ENCODE measurements around the gene ARAP1. TPM values are rescaled to one million over a fixed set of nuclear protein-coding genes. Genes with fewer than 3 reads are reported as not detected.

Gene ARAP1
- total RNA-seq, 1 donor = 74.3 TPM

GRCh38 chr11:72688929-72689328, 63.3 kb downstream of the ARAP1 start:
- no peaks in the 10 kb centered on the region for H3K9me3 ChIP-seq (ENCODE audit: low read depth, low read length)
- no peaks in the 10 kb centered on the region for H3K4me1 ChIP-seq (ENCODE audit: insufficient read depth, low read length)
- H3K4me3 ChIP-seq (ENCODE audit: low read length) = no peak overlapping the region
- H3K27me3 ChIP-seq (ENCODE audit: insufficient read depth, low read length) = no peaks in the 10 kb centered on the region

GRCh38 chr11:72688486-72688885, 63.7 kb downstream of the ARAP1 start:
- Histone ChIP-seq H3K4me1 (ENCODE audit: insufficient read depth, low read length) (no peaks in the 10 kb centered on the region), H3K4me3 (ENCODE audit: low read length) (no peak overlapping the region), H3K27me3 (ENCODE audit: insufficient read depth, low read length) (no peaks in the 10 kb centered on the region), H3K9me3 (ENCODE audit: low read depth, low read length) (no peaks in the 10 kb centered on the region)

GRCh38 chr11:72687326-72687725, 64.9 kb downstream of the ARAP1 start:
- Histone ChIP-seq H3K27me3 (ENCODE audit: insufficient read depth, low read length) (no peaks in the 10 kb centered on the region), H3K4me3 (ENCODE audit: low read length) (no peak overlapping the region), H3K4me1 (ENCODE audit: insufficient read depth, low read length) (no peaks in the 10 kb centered on the region), H3K9me3 (ENCODE audit: low read depth, low read length) (no peaks in the 10 kb centered on the region)

GRCh38 chr11:72686639-72687220, 65.5 kb downstream of the ARAP1 start:
- Histone ChIP-seq H3K4me1 (ENCODE audit: insufficient read depth, low read length) (no peaks in the 10 kb centered on the region), H3K27me3 (ENCODE audit: insufficient read depth, low read length) (no peaks in the 10 kb centered on the region), H3K4me3 (ENCODE audit: low read length) (no peak overlapping the region), H3K9me3 (ENCODE audit: low read depth, low read length) (no peaks in the 10 kb centered on the region)

GRCh38 chr11:72685560-72686480, 66.4 kb downstream of the ARAP1 start:
- no peaks in the 10 kb centered on the region for H3K27me3 ChIP-seq (ENCODE audit: insufficient read depth, low read length)
- no peaks in the 10 kb centered on the region for H3K9me3 ChIP-seq (ENCODE audit: low read depth, low read length)
- H3K4me1 ChIP-seq (ENCODE audit: insufficient read depth, low read length) = no peaks in the 10 kb centered on the region
- H3K4me3 ChIP-seq (ENCODE audit: low read length) = no peak overlapping the region

GRCh38 chr11:72684236-72684912, 67.8 kb downstream of the ARAP1 start:
- no peaks in the 10 kb centered on the region for H3K27me3 ChIP-seq (ENCODE audit: insufficient read depth, low read length)

GRCh38 chr11:72683782-72684200, 68.4 kb downstream of the ARAP1 start:
- Histone ChIP-seq H3K27me3 (ENCODE audit: insufficient read depth, low read length) (no peaks in the 10 kb centered on the region), H3K4me3 (ENCODE audit: low read length) (no peak overlapping the region), H3K4me1 (ENCODE audit: insufficient read depth, low read length) (no peaks in the 10 kb centered on the region), H3K9me3 (ENCODE audit: low read depth, low read length) (no peaks in the 10 kb centered on the region)

More at GRCh38 chr11:72684236-72684912, 67.8 kb downstream of the ARAP1 start:
- H3K4me3 ChIP-seq (ENCODE audit: low read length) = no peak overlapping the region
- H3K4me1 ChIP-seq (ENCODE audit: insufficient read depth, low read length) = no peaks in the 10 kb centered on the region
- H3K9me3 ChIP-seq (ENCODE audit: low read depth, low read length) = no peaks in the 10 kb centered on the region

- H3K9me3 ChIP-seq (ENCODE audit: low read depth, low read length) = no peaks in the 10 kb centered on the region
- peaks cover 3% of the 10 kb centered on the region for H3K27me3 ChIP-seq (ENCODE audit: insufficient read depth, low read length)
- no peaks in the 10 kb centered on the region for H3K4me1 ChIP-seq (ENCODE audit: insufficient read depth, low read length)
- no peak overlapping the region for H3K4me3 ChIP-seq (ENCODE audit: low read length)
These were observed 69.4 kb downstream of the ARAP1 start for GRCh38 chr11:72682858-72683243.

- Histone ChIP-seq H3K27me3 (ENCODE audit: insufficient read depth, low read length) (peaks cover 4% of the 10 kb centered on the region), H3K9me3 (ENCODE audit: low read depth, low read length) (no peaks in the 10 kb centered on the region), H3K4me1 (ENCODE audit: insufficient read depth, low read length) (no peaks in the 10 kb centered on the region), H3K4me3 (ENCODE audit: low read length) (no peak overlapping the region)
These were observed 69.9 kb downstream of the ARAP1 start for GRCh38 chr11:72682238-72682857.

- H3K27me3 ChIP-seq (ENCODE audit: insufficient read depth, low read length) = peaks cover 10% of the 10 kb centered on the region
- H3K4me1 ChIP-seq (ENCODE audit: insufficient read depth, low read length) = no peaks in the 10 kb centered on the region
- no peak overlapping the region for H3K4me3 ChIP-seq (ENCODE audit: low read length)
- no peaks in the 10 kb centered on the region for H3K9me3 ChIP-seq (ENCODE audit: low read depth, low read length)
These were observed 70.7 kb downstream of the ARAP1 start for GRCh38 chr11:72681226-72682153.

- Histone ChIP-seq H3K27me3 (ENCODE audit: insufficient read depth, low read length) (peaks cover 18% of the 10 kb centered on the region), H3K4me1 (ENCODE audit: insufficient read depth, low read length) (no peaks in the 10 kb centered on the region), H3K4me3 (ENCODE audit: low read length) (no peak overlapping the region), H3K9me3 (ENCODE audit: low read depth, low read length) (no peaks in the 10 kb centered on the region)
These were observed 71.5 kb downstream of the ARAP1 start for GRCh38 chr11:72680624-72681158.

- H3K9me3 ChIP-seq (ENCODE audit: low read depth, low read length) = no peaks in the 10 kb centered on the region
- peaks cover 26% of the 10 kb centered on the region for H3K27me3 ChIP-seq (ENCODE audit: insufficient read depth, low read length)
- H3K4me1 ChIP-seq (ENCODE audit: insufficient read depth, low read length) = no peaks in the 10 kb centered on the region
- no peak overlapping the region for H3K4me3 ChIP-seq (ENCODE audit: low read length)
These were observed 72.3 kb downstream of the ARAP1 start for GRCh38 chr11:72679869-72680268.

- Histone ChIP-seq H3K4me1 (ENCODE audit: insufficient read depth, low read length) (no peaks in the 10 kb centered on the region), H3K9me3 (ENCODE audit: low read depth, low read length) (no peaks in the 10 kb centered on the region), H3K4me3 (ENCODE audit: low read length) (no peak overlapping the region), H3K27me3 (ENCODE audit: insufficient read depth, low read length) (peaks cover 40% of the 10 kb centered on the region)
These were observed 73.7 kb downstream of the ARAP1 start for GRCh38 chr11:72678524-72678923.

- no peaks in the 10 kb centered on the region for H3K9me3 ChIP-seq (ENCODE audit: low read depth, low read length)
- no peak overlapping the region for H3K4me3 ChIP-seq (ENCODE audit: low read length)
- peaks cover 56% of the 10 kb centered on the region for H3K27me3 ChIP-seq (ENCODE audit: insufficient read depth, low read length)
- no peaks in the 10 kb centered on the region for H3K4me1 ChIP-seq (ENCODE audit: insufficient read depth, low read length)
These were observed 75.3 kb downstream of the ARAP1 start for GRCh38 chr11:72676861-72677341.

All from mononuclear cell (primary cell).